Endothelial cell of umbilical vein (primary cell): Measurements from ENCODE around the gene TMEFF2. TPM values are rescaled to one million over a fixed set of nuclear protein-coding genes. Genes with fewer than 3 reads are reported as not detected.

ENCODE experiments used
- BruUV-seq: library from RNA; stranded (reverse); fragments of 400-500 nt; replicated peaks from 2 replicates; lab custom pipeline; 2021; lab: Mats Ljungman, UMichigan
- CTCF ChIA-PET: fragments of 300-600, 350-600 bp; sonication (Branson Sonifier 250); formaldehyde crosslinking; loops from one replicate; lab custom pipeline; 2021; ENCODE audit warnings: antibody characterized with exemption, inconsistent platforms; lab: Charles Lee
- POLR2A ChIA-PET: fragments of 300-600, 350-600 bp; sonication (Branson Sonifier 250); formaldehyde crosslinking; loops from one replicate; lab custom pipeline; 2021; ENCODE audit warnings: antibody characterized with exemption, inconsistent platforms; lab: Charles Lee
- DNase-seq: peaks from one replicate; pipeline ENCODE4 v3.0.0-alpha.2; 2011; ENCODE audit warnings: low read depth, low spot score
- FAIRE-seq: peaks from 2 replicates; lab custom pipeline; 2011; peaks lifted over from hg19 to GRCh38; lab: Jason Lieb, UNC
- H2AFZ ChIP-seq: 2 replicates; pipeline ENCODE4 v1.6.0; 2012; ENCODE audit warnings: low read depth, low read length, control low read depth, inconsistent platforms
- H3K27ac ChIP-seq: 2 replicates; pipeline ENCODE4 v1.5.1; 2011; ENCODE audit warnings: low read depth, mild to moderate bottlenecking, control low read depth, low read length, moderate library complexity; ENCODE audit not compliant: insufficient read depth
- H3K27me3 ChIP-seq, 2 experiments: 2 replicates each; pipeline versions ENCODE4 v1.6.0 to v1.6.1; 2011; ENCODE audit warnings: low read length in 2 of 2, mixed read lengths in 1 of 2; ENCODE audit not compliant: control insufficient read depth in 2 of 2, insufficient read depth in 2 of 2
- H3K36me3 ChIP-seq, 2 experiments: 2 replicates in 1 of 2; 3 replicates in 1 of 2; pipeline ENCODE4 v1.5.1; 2011; ENCODE audit warnings: low read length in 2 of 2, mild to moderate bottlenecking in 1 of 2, moderate library complexity in 1 of 2; ENCODE audit not compliant: control insufficient read depth in 2 of 2, insufficient read depth in 2 of 2; ENCODE audit errors: extremely low read depth in 1 of 2
- H3K4me1 ChIP-seq: 3 replicates; pipeline ENCODE4 v1.5.1; 2011; ENCODE audit warnings: mild to moderate bottlenecking, low read length; ENCODE audit not compliant: control insufficient read depth, insufficient read depth; ENCODE audit errors: extremely low read depth
- H3K4me2 ChIP-seq: 2 replicates; pipeline ENCODE4 v1.6.1; 2011; ENCODE audit warnings: low read length, control low read depth, mixed read lengths; ENCODE audit not compliant: insufficient read depth
- H3K4me3 ChIP-seq, 3 experiments: fragments of 200-600 bp in 1 of 3; sonication (generic), shearing (Covaris generic) in 1 of 3; replicated peaks in 1 of 3; 2 replicates each; pipeline ENCODE4 v1.5.1; 2011 to 2016; ENCODE audit warnings: control low read depth in 3 of 3, low read length in 3 of 3, mild to moderate bottlenecking in 2 of 3, inconsistent platforms in 1 of 3, low read depth in 1 of 3, moderate library complexity in 1 of 3; ENCODE audit not compliant: insufficient read depth in 1 of 3
- H3K79me2 ChIP-seq: 2 replicates; pipeline ENCODE4 v1.6.0; 2012; ENCODE audit warnings: low read length, inconsistent platforms; ENCODE audit not compliant: control insufficient read depth, insufficient read depth
- H3K9ac ChIP-seq: replicated peaks from 2 replicates; pipeline ENCODE3; 2011; ENCODE audit warnings: low read length, control low read depth; ENCODE audit not compliant: insufficient read depth; ENCODE audit errors: extremely low read depth
- H3K9me1 ChIP-seq: replicated peaks from 3 replicates; pipeline ENCODE4 v1.6.0; 2011; ENCODE audit warnings: mild to moderate bottlenecking, low read length; ENCODE audit not compliant: control insufficient read depth, insufficient read depth; ENCODE audit errors: extremely low read depth
- H3K9me3 ChIP-seq: replicated peaks from 2 replicates; pipeline ENCODE4 v1.5.1; 2012; ENCODE audit warnings: low read length, inconsistent platforms; ENCODE audit not compliant: control insufficient read depth, insufficient read depth
- H4K20me1 ChIP-seq: replicated peaks from 2 replicates; pipeline ENCODE3; 2011; ENCODE audit warnings: mild to moderate bottlenecking, low read length; ENCODE audit not compliant: control insufficient read depth, insufficient read depth; ENCODE audit errors: extremely low read depth
- EZH2 ChIP-seq: IDR thresholded peaks from 2 replicates; pipeline ENCODE4 v1.6.1; 2012; ENCODE audit warnings: borderline replicate concordance, low read depth, mild to moderate bottlenecking, moderate library complexity, low read length, inconsistent platforms; ENCODE audit not compliant: severe bottlenecking
- FOS ChIP-seq: IDR thresholded peaks from 2 replicates; pipeline ENCODE4 v1.6.1; 2011; ENCODE audit warnings: mild to moderate bottlenecking, low read length, moderate library complexity, borderline replicate concordance; ENCODE audit not compliant: insufficient read depth
- GATA2 ChIP-seq: IDR thresholded peaks from 2 replicates; pipeline ENCODE4 v1.7.0; 2011; ENCODE audit warnings: low read depth, mild to moderate bottlenecking, moderate library complexity, mixed read lengths, low read length; ENCODE audit not compliant: insufficient read length, insufficient read depth
- JUN ChIP-seq: IDR thresholded peaks from 2 replicates; pipeline ENCODE4 v1.6.1; 2011; ENCODE audit warnings: borderline replicate concordance, low read depth; ENCODE audit not compliant: insufficient read length, insufficient read depth
- MAX ChIP-seq: IDR thresholded peaks from 2 replicates; pipeline ENCODE4 v1.6.1; 2011; ENCODE audit not compliant: insufficient read depth, insufficient read length
- MYC ChIP-seq: IDR thresholded peaks from one replicate; pipeline ENCODE4 v1.6.1; 2011; ENCODE audit warnings: mild to moderate bottlenecking, low read depth, low read length
- POLR2A ChIP-seq: IDR thresholded peaks from 2 replicates; pipeline ENCODE4 v1.6.1; 2012; ENCODE audit warnings: low read depth, mild to moderate bottlenecking, control low read depth, low read length
- POLR2AphosphoS5 ChIP-seq: IDR thresholded peaks from 2 replicates; pipeline ENCODE4 v1.6.1; 2012; ENCODE audit warnings: low read depth, mild to moderate bottlenecking, control low read depth, low read length, moderate library complexity; ENCODE audit not compliant: insufficient read depth
- dilution Hi-C: fragments of 300-500 bp; cut with MboI; formaldehyde crosslinking; loops from one replicate; pipeline ENCODE4 v1.15.0; 2019; ENCODE audit warnings: low sequenced_read_pairs; ENCODE audit not compliant: extremely low pct_ligation_motif_present
- intact Hi-C: fragments of 100-400 bp; cut with micrococcal nuclease; formaldehyde crosslinking; loops from one replicate; pipeline ENCODE4 v1.10.0; 2022
- polyA plus RNA-seq, 4 experiments: library from polyadenylated mRNA; depleted of rRNA in 3 of 4; stranded (reverse) in 3 of 4; unstranded in 1 of 4; fragments of >200 nt; gene quantifications; 2 replicates each; pipeline versions ENCODE4 v1.2.1 to v1.2.3, GENCODE V29; 2011 to 2012; ENCODE audit warnings: missing spikeins in 1 of 4
- total RNA-seq: library from RNA; stranded (reverse); gene quantifications from 2 replicates; pipeline ENCODE4 v1.2.3, GENCODE V29; 2021
- TF ChIP-seq, protein P1 (sequence below), 2 donors: IDR thresholded peaks; 1 replicate in 1 of 2; 2 replicates in 1 of 2; pipeline ENCODE4 v1.5.1; 2011; ENCODE audit warnings: low read length in 2 of 2, mild to moderate bottlenecking in 2 of 2, moderate library complexity in 2 of 2, control low read depth in 1 of 2, inconsistent platforms in 1 of 2, low read depth in 1 of 2; ENCODE audit not compliant: insufficient read depth in 1 of 2; ENCODE audit errors: extremely low read depth in 1 of 2

TMEFF2 gene
- total and polyA plus RNA-seq, 2 donors (not counting 3 experiments of a cell fraction or from before 2014, with no cell fraction given), result 0.18 to 0.20 TPM

- Histone ChIP-seq H3K36me3 (no peaks in the 10 kb centered on the region), H3K9me1 (no peaks in the 10 kb centered on the region), H3K4me3 (no peak overlapping the region), H3K79me2 (no peaks in the 10 kb centered on the region), H2AFZ (no peak overlapping the region), H3K4me2 (no peak overlapping the region), H3K27me3 (peaks cover 47 to 83% of the 10 kb centered on the region in 2 experiments), H3K9ac (no peak overlapping the region), H3K4me1 (peaks cover 27% of the 10 kb centered on the region), H3K27ac (no peak overlapping the region), H4K20me1 (no peaks in the 10 kb centered on the region), H3K9me3 (no peaks in the 10 kb centered on the region)
- POLR2A ChIA-PET, result no interaction called here
- dilution Hi-C loops, result no loop called here
- TF ChIP-seq POLR2AphosphoS5, result no peak
- TF ChIP-seq, protein P1, sequence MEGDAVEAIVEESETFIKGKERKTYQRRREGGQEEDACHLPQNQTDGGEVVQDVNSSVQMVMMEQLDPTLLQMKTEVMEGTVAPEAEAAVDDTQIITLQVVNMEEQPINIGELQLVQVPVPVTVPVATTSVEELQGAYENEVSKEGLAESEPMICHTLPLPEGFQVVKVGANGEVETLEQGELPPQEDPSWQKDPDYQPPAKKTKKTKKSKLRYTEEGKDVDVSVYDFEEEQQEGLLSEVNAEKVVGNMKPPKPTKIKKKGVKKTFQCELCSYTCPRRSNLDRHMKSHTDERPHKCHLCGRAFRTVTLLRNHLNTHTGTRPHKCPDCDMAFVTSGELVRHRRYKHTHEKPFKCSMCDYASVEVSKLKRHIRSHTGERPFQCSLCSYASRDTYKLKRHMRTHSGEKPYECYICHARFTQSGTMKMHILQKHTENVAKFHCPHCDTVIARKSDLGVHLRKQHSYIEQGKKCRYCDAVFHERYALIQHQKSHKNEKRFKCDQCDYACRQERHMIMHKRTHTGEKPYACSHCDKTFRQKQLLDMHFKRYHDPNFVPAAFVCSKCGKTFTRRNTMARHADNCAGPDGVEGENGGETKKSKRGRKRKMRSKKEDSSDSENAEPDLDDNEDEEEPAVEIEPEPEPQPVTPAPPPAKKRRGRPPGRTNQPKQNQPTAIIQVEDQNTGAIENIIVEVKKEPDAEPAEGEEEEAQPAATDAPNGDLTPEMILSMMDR (IDR thresholded peaks at IDR 0.05; ENCODE audit: extremely low read depth in 1 of 2, insufficient read depth in 1 of 2, low read depth in 1 of 2, low read length in 2 of 2), result peak in 1 of 2 donors; percentile 12
- CTCF ChIA-PET, result interaction anchor here (6.2 kb wide), 1 partner anchor 35 kb away, joined by 31 read pairs; no protein-coding TSS in a partner anchor
- DNase-seq, result peak; percentile 36
- BruUV-seq, result no TSS peak
- FAIRE-seq, result peak; percentile 24
- intact Hi-C loops, result loop anchor here (2.0 to 10.0 kb wide), 3 partner anchors 29 to 1387 kb away; no protein-coding TSS in a partner anchor
These were observed 2.6 kb upstream of the TMEFF2 start for GRCh38 chr2:192197357-192197756.

DNA sequence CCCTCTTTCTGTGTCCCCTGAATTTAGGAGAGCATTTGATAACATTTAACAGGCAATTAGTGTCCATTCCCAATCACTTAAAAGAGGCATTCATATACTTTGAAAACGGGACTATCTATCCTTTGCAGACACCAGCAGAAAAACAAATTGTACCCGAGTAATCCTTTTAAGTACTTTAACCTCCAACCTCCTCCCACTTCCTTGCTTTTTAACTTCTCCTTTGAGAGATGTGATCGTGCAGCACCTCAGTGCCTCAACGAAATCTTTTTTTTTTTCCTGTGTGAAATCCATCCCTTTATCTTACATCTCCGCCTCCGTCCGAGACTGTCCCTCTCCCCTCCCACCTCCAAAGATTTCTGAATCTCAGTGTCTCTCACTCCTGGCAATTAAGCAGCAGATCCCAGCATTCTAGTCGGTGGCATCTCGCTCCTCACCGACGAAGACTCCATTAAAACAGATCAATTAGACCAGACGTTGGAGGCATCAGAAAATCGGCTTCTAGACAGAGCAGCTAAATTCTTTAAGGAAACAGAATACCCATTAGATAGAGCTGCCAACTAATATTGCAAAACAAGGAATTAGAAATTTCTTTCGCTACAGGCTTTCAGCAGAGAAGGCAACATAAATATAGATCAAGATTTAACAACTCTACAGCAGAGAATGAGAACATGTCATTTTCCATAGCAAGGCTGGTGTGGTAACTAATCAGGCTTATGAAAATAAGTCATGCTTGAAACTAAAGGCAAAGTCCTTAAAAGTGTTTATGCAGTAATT, 1.9 kb upstream of the TMEFF2 start:
- Histone ChIP-seq H3K4me1 (peaks cover 27% of the 10 kb centered on the region), H2AFZ (no peak overlapping the region), H3K9me3 (no peaks in the 10 kb centered on the region), H3K4me2 (peak overlapping the region; percentile 93), H3K4me3 (peak overlapping the region in 1 of 3 experiments; percentile 75), H3K79me2 (no peaks in the 10 kb centered on the region), H3K9me1 (no peaks in the 10 kb centered on the region), H4K20me1 (no peaks in the 10 kb centered on the region), H3K27ac (no peak overlapping the region), H3K9ac (no peak overlapping the region), H3K27me3 (peaks cover 50 to 90% of the 10 kb centered on the region in 2 experiments), H3K36me3 (no peaks in the 10 kb centered on the region)
- FAIRE-seq, result no peak
- ChIA-PET CTCF (interaction anchor here (1.1 to 6.2 kb wide), 7 partner anchors 8 to 1388 kb away, joined by 3 to 34 read pairs (median 7); partner anchors contain the start of gene CAVIN2), POLR2A (interaction anchor here (0.5 kb wide), 1 partner anchor 519 kb away, joined by 3 read pairs; no protein-coding TSS in a partner anchor)
- DNase-seq, result peak; percentile 30
- dilution Hi-C loops, result no loop called here
- TF ChIP-seq POLR2AphosphoS5 (no peak), MAX (no peak), FOS (no peak), POLR2A (no peak), EZH2 (no peak), JUN (no peak), MYC (no peak), GATA2 (no peak)
- TF ChIP-seq, protein P1 (IDR thresholded peaks at IDR 0.05; ENCODE audit: extremely low read depth in 1 of 2, insufficient read depth in 1 of 2, low read depth in 1 of 2, low read length in 2 of 2), result no peak
- no TSS peak for BruUV-seq
- intact Hi-C loops, result loop anchor here (2.0 to 10.0 kb wide), 3 partner anchors 30 to 1388 kb away; no protein-coding TSS in a partner anchor
